GM12872 (cell line): ENCODE data around the gene PTPRN2.

Experiments
- TF ChIP-seq, protein P1 (sequence below): IDR thresholded peaks from 3 replicates; pipeline ENCODE4 v1.5.1; 2011; ENCODE audit warnings: low read depth, mild to moderate bottlenecking, low read length, moderate library complexity; ENCODE audit not compliant: insufficient read depth

Gene PTPRN2

DNA sequence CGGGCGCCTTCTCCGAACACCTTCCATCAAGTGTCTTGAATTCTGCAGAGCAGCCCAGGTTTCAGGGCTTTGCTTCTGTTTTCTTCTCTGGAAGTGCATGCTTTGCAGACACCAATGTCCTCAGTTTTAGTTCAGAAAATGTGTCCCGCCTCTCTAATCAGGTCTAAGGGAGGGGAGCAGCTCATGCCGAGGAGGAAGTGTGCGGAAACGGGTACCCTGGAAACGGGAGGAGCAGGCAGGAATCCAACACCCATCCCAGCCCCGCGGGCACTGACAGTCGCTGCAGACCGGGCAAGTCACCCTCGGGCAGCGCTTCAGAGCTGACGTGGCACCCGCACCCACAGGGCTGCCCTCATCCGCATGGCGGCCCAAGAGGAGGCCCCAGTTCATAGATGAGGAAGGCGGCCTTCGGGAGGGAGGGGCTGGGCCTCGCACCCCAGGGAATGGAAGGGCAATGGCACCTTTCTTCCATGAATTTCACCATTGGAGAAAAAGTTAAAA is 912.1 kb downstream of the PTPRN2 start:
- TF ChIP-seq, protein P1, sequence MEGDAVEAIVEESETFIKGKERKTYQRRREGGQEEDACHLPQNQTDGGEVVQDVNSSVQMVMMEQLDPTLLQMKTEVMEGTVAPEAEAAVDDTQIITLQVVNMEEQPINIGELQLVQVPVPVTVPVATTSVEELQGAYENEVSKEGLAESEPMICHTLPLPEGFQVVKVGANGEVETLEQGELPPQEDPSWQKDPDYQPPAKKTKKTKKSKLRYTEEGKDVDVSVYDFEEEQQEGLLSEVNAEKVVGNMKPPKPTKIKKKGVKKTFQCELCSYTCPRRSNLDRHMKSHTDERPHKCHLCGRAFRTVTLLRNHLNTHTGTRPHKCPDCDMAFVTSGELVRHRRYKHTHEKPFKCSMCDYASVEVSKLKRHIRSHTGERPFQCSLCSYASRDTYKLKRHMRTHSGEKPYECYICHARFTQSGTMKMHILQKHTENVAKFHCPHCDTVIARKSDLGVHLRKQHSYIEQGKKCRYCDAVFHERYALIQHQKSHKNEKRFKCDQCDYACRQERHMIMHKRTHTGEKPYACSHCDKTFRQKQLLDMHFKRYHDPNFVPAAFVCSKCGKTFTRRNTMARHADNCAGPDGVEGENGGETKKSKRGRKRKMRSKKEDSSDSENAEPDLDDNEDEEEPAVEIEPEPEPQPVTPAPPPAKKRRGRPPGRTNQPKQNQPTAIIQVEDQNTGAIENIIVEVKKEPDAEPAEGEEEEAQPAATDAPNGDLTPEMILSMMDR: no peak

DNA sequence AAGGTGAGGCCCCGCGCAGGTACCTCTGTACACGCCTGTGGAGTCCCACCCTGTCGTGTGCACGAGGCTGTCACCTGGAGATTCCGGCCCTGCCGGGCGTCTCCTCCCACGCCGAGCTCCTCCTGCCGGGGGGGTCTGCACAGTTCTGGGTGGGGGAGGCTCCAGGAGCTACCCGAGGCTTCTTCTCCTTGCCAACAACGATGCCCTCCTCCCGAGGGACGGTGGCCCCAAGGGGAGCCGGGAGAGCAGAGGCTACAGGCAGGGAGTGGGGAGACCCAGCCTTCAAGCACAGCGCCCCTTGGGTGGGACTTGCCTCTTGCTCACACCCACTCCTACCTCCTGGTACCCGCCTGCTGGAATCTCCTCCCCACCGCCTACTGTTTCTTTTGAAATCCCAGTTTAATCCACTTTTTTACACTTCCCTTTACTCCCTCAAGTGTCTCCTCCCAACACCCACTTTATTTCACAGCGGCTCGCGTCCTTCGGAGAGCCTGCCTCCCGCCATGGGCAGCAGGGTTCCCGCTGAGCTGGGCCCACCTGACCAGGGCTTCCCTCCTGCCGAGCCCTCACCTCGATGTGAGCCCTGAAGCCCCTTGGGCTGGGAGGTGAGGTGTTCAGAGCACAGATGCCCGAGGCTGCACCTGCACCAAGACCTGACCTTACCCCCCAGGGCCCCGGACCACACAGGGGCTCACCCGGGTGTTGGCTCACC is 912.8 kb downstream of the PTPRN2 start:
- TF ChIP-seq, protein P1: no peak

DNA sequence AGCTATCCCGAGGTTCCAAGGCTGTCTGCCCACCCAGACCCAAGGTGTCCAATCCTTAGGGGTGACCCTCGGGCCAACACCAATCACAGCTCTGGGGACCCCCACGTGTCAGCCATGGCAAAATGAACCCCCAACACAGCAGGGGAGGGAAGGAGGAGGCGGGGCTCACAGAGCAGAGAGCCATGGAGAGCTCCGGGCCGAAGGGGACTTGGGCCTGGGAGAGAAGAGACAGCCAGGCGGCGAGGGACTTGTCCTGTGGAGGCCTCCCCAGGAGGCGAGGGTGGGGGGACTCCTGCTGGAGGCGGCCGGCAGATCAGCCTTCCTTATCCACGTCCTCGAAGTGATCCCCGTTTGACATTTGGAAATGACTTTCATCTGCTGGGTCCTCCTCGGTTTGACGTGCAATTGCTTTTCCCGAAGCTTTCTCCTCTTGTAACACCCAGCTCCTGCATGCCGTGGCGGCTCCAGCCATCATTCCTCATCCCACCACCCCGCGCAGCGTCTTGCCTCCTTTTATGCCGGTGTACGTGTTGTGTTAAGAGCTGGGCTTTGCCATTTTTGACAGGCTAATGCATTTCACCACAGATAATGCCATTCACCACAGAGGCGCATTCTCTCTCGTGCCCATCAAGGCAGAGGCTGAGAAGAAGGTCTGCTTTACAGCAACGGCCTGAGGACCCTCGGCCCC is 913.5 kb downstream of the PTPRN2 start:
- TF ChIP-seq, protein P1: no peak

DNA sequence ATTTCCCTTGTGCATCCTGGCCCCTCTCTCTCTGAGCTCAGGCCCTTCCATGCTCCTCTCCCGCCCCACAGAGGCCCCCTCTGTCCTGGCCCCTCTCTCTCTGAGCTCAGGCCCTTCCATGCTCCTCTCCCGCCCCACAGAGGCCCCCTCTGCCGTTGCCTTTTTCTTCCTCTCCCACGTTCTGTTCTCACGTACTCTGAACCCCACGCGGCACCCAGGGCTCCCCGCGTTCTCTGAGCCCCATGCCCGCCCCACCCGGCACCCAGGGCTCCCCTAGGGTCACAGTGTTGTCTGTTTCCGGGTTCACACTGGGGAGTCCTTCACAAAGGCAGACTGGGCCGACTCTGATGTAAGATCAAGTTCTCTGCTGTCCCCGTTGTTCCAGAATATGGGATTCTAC is 914.0 kb downstream of the PTPRN2 start:
- TF ChIP-seq, protein P1: no peak

DNA sequence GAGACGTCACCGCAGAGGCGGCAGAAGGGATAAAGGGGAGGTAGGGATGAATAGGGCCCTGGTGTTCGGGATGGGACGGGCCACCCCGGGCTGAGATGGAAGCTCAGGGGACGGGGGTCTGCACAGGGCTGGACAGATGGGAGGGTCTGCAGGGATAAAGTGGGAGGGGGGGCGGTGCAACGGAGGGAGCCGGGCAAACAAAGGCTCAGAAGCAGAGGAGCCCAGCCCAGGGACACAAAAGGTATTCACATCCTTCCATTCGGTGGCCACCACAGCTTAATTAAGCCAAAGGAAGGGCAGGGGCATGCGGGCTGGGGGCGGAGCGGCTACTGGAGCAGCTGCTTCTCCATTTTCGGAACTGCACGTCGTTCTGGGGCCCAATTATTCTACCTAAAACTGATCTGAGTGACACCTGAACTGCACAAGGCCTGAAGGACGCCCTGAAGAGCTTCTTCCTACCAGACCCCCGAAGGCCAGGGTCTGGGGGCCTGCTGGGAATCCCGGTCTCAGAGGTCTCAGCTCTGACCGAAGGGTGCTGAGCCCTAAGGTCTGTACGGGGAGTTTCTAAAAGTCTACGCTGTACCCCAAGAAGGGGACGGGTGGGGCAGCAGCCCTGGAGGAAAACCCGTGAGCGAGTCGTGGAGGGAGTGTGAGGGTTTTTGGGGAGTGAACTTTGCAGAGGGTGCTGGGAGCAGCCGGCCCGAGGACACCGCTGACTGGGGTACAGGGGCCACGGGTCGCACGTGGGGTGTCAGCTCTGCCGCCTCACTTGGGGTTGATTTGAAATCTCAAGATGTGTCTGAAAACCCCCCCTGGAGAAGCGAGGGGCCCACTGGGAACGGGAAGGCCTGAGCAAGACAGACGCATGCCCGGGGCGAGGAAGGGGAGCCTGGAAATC is 916.0 kb downstream of the PTPRN2 start:
- TF ChIP-seq, protein P1: no peak

DNA sequence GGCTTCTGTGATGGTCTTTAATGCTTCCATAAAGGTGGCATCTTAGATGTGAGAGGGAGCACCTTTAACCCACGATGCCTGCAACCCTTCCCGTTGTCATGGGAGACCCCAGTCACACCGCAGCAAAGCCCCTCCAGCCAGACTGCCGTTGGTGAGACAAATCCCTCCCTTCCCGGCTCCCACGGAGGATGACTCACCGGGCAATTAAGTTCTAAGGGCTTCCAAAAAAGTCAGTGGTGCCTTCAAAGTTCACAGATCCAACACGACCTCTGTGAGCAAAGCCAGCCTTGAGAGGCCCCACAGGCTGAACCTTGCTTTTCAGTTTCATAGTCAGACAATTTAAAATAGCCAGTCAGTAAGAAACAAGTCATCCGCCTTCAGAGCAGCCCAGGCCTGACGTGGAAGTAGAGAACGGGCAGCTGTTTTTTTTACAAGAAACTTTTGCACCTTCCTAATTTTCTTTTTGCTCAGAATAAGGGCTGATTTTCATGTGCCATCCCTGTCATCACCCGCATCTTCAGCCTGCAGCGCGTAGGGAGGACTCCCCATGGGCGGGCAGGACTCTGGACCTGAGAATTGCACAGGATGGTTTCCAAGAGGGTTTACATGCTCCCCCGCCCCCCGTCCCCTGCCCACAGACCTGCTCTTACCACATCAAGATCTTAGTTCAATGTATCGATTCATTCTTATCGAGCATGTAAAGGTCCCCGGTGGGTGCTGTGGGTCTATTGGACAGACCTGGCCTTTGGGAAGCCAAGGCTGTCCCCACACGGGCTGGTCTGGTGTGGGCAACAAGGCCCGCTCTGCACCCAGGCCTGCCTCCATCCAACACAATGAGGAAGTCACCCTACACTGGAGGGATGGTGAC is 916.9 kb downstream of the PTPRN2 start:
- TF ChIP-seq, protein P1: no peak
